ENCODE data around the gene DOCK4.

Gene DOCK4

DNA sequence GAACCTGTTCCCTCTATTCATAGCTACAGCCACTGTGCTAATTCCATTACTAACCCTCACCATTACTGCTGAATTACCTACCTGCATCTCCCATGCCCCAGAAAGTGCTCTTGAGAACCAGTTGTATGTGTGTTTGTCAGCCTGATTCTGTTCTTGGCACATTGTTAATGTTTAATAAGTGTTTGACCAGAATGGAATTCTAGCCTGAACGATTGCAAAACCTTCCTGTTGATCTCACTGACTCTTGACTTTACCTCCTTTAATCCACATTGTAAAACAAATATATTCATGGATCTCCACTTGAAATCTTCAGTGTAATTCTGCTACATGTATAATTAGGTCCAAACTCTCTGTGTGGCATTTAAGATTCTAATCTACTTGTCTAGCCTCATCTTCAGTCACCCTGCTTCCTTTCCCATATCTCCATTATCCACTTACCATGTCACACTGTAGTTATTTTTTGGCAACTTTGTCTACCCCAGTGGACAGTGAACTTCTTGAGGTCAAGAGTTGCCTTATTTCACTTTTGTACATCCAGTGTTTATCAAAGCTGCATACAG is 5.2 kb upstream of the DOCK4 start:
- no peaks in the 10 kb centered on the region for H3K9me3 Mint-ChIP-seq
- H3K27me3 Mint-ChIP-seq, result no peaks in the 10 kb centered on the region
- peaks cover 20 to 46% of the 10 kb centered on the region in 2 donors for H3K4me1 Mint-ChIP-seq (ENCODE audit: low read depth in 2 of 2)
- ATAC-seq (replicated peaks) (no peak), DNase-seq (no peak)
- no peak overlapping the region for H3K27ac Mint-ChIP-seq
- no peak overlapping the region for H3K4me3 Mint-ChIP-seq
- peaks cover 9% of the 10 kb centered on the region for H3K36me3 Mint-ChIP-seq (ENCODE audit: insufficient read depth)

DNA sequence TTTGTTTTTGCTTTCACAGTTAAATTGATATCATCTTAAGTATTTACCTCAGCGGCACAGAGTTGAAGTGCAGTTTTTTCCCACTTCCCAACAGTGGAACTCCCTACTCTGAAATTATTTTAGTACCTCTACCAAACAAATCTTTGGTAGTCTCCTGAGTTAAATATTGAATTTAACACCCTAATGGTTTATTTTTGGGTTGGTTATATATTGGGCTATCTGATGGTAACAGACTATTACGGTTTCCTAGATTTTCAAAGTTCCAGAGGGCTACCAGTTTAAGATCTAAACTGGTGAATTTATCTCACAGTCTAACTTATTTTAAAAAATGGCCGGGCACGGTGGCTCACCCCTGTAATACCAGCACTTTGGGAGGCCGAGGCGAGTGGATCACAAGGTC is 1.6 kb upstream of the DOCK4 start:
- peaks cover 30 to 54% of the 10 kb centered on the region in 2 donors for H3K4me1 Mint-ChIP-seq (ENCODE audit: low read depth in 2 of 2)
- H3K4me3 Mint-ChIP-seq, result peak overlapping the region; percentile 99 to 100
- H3K9me3 Mint-ChIP-seq, result no peaks in the 10 kb centered on the region
- ATAC-seq (replicated peaks) (no peak), DNase-seq (no peak)
- H3K27me3 Mint-ChIP-seq, result peaks cover 16 to 19% of the 10 kb centered on the region in 2 donors
- H3K36me3 Mint-ChIP-seq (ENCODE audit: insufficient read depth), result peaks cover 11% of the 10 kb centered on the region
- H3K27ac Mint-ChIP-seq, result peak overlapping the region in 1 of 2 donors; percentile 97

DNA sequence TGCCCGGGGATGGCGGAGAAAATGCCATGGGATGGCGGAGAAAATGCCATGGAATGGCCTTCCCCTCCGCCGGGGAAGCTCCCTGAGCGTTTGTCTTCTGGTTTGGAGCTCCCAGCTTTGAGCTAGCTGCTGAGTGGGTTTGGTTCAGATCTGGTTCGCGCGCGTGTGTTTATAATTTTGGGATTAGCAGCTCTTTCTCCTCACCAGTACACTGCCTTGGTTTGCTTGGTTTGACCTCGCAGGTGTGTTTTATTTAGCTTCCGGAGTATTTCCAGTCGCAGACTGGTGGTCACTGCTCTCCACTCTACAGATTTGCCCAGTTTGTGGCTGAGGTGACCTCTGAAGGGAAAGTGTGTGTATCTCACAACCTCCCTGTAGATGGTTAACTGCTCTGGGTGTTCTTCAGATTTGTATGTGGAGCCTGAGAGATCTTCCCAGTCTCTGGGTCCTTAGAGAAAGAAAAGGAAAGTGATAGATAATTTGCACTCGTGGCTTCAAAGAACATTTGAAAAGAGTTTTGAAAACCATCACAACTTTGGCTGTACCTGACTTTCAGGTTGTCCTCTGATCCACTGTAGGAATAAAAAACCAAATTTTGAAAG is 893 bp upstream of the DOCK4 start:
- peaks cover 27 to 49% of the 10 kb centered on the region in 2 donors for H3K4me1 Mint-ChIP-seq (ENCODE audit: low read depth in 2 of 2)
- no peak for DNase-seq
- peaks cover 23% of the 10 kb centered on the region in 2 donors for H3K27me3 Mint-ChIP-seq
- no peaks in the 10 kb centered on the region for H3K9me3 Mint-ChIP-seq
- peaks cover 11% of the 10 kb centered on the region for H3K36me3 Mint-ChIP-seq (ENCODE audit: insufficient read depth)
- no peak for ATAC-seq (replicated peaks)
- peak overlapping the region; percentile 97 to 98 for H3K27ac Mint-ChIP-seq
- H3K4me3 Mint-ChIP-seq, result peak overlapping the region; percentile 99 to 100

DNA sequence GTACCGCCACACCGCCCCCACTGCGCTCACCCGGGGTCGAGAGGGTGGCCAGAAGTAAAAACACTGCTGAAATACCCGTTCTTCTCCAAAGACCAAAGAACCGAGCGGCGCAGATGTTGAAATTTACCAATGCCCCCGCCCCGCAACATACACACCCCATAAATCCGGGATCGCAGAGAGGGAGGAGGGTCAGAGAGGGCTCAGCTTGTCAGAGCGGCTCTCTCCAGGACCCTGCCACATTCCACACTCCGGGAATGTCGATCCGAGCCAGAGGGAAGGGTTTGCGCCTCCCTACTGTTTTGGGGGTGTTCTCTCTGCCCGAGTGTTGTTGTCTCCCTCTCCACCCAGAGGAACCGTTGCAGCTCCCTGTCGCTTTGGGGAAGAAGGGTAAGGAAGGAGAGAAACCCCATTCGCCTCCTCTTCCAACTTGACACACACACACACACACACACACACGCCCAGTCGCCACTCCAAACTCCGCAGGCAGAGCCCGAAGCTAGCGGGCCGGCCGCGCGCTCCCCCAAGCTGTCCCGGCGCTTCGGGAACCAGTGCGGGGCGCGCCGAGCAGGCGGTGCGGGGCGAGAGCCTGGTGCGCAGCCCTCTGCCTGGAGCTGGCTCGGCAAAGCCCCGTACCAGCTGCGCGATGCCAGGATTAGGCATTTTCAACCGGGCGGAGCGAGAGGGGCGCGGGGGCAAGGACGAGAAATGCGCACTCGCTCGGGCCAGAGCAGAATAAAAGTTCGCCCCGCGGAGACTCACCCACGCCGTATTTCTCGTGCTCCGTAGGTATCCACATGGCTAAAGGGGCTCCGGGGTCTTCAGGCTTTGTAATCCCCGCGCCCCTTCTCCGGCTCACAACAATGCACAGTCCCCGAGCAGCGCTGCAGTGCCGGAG is 609 bp downstream of the DOCK4 start:
- H3K4me1 Mint-ChIP-seq (ENCODE audit: low read depth in 2 of 2), result peaks cover 20 to 41% of the 10 kb centered on the region in 2 donors
- peaks cover 11% of the 10 kb centered on the region for H3K36me3 Mint-ChIP-seq (ENCODE audit: insufficient read depth)
- peak; percentile 12 for ATAC-seq (replicated peaks)
- H3K9me3 Mint-ChIP-seq, result no peaks in the 10 kb centered on the region
- H3K27ac Mint-ChIP-seq, result peak overlapping the region; percentile 97 to 98
- peak overlapping the region; percentile 99 to 100 for H3K4me3 Mint-ChIP-seq
- peaks cover 37 to 38% of the 10 kb centered on the region in 2 donors for H3K27me3 Mint-ChIP-seq
- DNase-seq, result peak; percentile 26 to 40 (median 27)

DNA sequence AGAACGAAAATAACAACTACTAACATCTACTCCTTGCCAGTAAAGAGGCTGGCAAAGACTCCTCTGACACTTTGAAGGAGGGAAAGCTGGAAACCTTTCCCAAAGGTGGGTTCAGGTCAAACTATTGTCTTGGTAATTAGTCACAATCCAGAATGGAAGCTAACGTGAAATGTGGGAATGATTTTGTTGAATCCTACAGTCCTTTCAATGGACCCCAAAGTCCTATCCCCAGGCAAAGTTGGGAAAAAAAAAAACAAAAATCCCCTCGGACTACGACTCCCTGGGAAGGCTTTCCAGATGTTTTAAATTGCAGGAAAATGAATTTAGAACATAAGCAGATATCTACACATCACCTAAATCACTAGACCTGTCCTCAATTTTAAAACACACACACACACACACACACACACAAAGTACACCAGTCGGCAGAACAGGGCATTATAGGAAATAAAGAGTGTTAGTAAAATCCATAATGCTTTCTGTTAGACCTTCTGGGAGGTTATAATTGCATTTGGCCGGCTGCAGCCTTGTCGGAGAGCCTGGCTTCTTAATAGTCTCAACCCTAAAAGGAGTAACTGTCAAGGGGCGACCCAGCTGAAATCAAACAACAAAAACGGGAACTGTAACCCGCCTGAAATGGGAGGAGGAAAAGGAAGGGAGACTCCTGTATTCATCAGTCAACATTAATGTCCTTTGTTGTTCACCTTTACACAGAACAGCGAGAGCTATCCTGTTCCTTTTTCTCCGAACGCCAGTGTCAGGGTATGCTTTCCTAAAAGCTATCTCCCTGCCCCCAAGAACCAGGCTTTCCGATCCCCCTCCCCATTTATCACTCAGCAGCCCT is 1.5 kb downstream of the DOCK4 start:
- peak overlapping the region; percentile 99 to 100 for H3K4me3 Mint-ChIP-seq
- peak overlapping the region in 1 of 2 donors; percentile 31 for H3K27ac Mint-ChIP-seq
- H3K4me1 Mint-ChIP-seq (ENCODE audit: low read depth in 2 of 2), result peaks cover 20 to 41% of the 10 kb centered on the region in 2 donors
- peaks cover 11% of the 10 kb centered on the region for H3K36me3 Mint-ChIP-seq (ENCODE audit: insufficient read depth)
- H3K9me3 Mint-ChIP-seq, result no peaks in the 10 kb centered on the region
- DNase-seq (peak in 1 of 3 experiments; percentile 17), ATAC-seq (replicated peaks) (no peak)
- peaks cover 44 to 47% of the 10 kb centered on the region in 2 donors for H3K27me3 Mint-ChIP-seq

DNA sequence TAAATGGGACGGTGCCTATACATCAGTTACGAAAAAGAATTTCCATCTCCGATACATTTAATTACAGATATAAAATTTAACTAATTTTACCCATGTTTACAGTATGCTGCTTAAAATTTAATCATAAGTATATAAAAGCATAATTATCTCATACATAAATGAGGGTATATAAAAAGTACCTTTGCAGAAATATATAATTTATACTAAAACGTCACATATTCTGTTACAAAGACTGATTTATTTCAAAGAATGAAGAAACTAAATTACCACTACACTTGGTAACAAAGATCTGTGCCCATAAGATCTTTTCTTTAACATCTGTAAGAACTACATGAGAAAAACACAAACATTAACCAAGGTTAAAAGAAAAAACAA is 2.8 kb downstream of the DOCK4 start:
- Mint-ChIP-seq H3K27ac (no peak overlapping the region), H3K9me3 (no peaks in the 10 kb centered on the region)

DNA sequence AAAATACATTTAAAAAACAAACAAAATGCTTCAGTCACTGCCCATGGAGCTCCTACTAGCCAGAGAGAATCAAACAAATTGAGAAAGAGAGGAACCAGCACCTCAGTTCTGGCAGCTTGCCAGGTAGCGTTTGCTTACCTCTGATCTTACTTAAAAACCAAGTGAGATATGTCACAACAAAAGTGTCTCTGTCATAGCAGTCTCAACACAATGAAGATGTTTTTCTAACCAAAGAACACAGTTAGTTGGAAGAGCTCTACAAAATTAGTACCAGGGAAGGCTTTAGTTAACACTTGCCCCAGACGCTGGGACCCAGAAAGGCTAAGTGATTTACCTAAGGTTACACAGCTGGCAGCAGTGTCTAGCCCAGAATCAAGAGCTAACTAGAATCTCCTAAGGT is 3.4 kb downstream of the DOCK4 start:
- DNase-seq (no peak), ATAC-seq (replicated peaks) (no peak)
- H3K4me3 Mint-ChIP-seq, result no peak overlapping the region
- peaks cover 20 to 34% of the 10 kb centered on the region in 2 donors for H3K4me1 Mint-ChIP-seq (ENCODE audit: low read depth in 2 of 2)
- no peaks in the 10 kb centered on the region for H3K9me3 Mint-ChIP-seq
- peaks cover 61 to 62% of the 10 kb centered on the region in 2 donors for H3K27me3 Mint-ChIP-seq
- no peak overlapping the region for H3K27ac Mint-ChIP-seq
- peaks cover 9% of the 10 kb centered on the region for H3K36me3 Mint-ChIP-seq (ENCODE audit: insufficient read depth)

More for the DNA sequence above, 2.8 kb downstream of the DOCK4 start:
- no peak for ATAC-seq (replicated peaks)
- H3K4me3 Mint-ChIP-seq, result no peak overlapping the region
- peaks cover 20 to 36% of the 10 kb centered on the region in 2 donors for H3K4me1 Mint-ChIP-seq (ENCODE audit: low read depth in 2 of 2)
- DNase-seq, result no peak
- H3K27me3 Mint-ChIP-seq, result peaks cover 56% of the 10 kb centered on the region in 2 donors
- peaks cover 9% of the 10 kb centered on the region for H3K36me3 Mint-ChIP-seq (ENCODE audit: insufficient read depth)

DNA sequence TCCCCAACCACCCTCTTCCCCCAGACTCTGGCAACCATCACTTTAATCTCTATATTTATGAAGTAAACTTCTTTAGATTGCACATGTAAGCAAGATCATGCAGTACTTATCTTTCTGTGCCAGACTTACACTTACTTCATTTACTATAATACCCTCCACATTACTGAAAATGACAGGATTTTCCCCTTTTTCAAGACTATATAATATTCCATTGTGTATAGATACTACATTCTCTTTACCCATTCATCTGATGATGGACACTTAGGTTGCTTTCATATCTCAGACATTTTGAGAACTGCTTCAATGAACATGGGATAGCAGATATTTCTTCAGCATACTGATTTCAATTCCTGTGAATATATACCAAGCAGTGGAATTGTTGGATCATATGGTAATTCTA is 4.4 kb downstream of the DOCK4 start:
- Mint-ChIP-seq H3K4me1 (ENCODE audit: low read depth in 2 of 2) (peaks cover 17 to 24% of the 10 kb centered on the region in 2 donors), H3K27ac (no peak overlapping the region), H3K9me3 (no peaks in the 10 kb centered on the region), H3K36me3 (ENCODE audit: insufficient read depth) (peaks cover 7% of the 10 kb centered on the region), H3K4me3 (no peak overlapping the region), H3K27me3 (peaks cover 71 to 72% of the 10 kb centered on the region in 2 donors)
- ATAC-seq (replicated peaks) (no peak), DNase-seq (no peak)

DNA sequence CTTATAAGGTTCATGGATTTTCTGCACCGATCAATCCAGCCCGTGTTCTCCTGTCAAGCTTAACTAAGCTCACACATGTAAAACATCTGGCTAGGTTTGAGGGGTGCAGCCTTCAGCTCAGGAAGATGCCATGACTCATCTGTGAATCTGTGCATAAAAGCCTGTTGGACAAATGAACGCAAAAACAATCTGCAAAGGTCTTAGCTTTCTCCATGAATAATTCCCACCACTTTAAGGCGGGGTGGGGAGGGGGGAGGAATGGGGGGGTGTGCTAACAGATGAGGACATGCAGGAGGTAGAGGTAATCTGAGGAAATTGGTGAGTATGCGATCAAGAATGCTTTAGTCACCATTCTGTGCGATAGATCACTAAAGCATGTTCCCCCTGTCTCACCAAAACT is 4.8 kb downstream of the DOCK4 start:
- Mint-ChIP-seq H3K4me3 (no peak overlapping the region), H3K36me3 (ENCODE audit: insufficient read depth) (peaks cover 2% of the 10 kb centered on the region), H3K27ac (no peak overlapping the region), H3K9me3 (no peaks in the 10 kb centered on the region), H3K27me3 (peaks cover 75 to 76% of the 10 kb centered on the region in 2 donors), H3K4me1 (ENCODE audit: low read depth in 2 of 2) (peaks cover 13 to 22% of the 10 kb centered on the region in 2 donors)
- DNase-seq, result no peak
- no peak for ATAC-seq (replicated peaks)

DNA sequence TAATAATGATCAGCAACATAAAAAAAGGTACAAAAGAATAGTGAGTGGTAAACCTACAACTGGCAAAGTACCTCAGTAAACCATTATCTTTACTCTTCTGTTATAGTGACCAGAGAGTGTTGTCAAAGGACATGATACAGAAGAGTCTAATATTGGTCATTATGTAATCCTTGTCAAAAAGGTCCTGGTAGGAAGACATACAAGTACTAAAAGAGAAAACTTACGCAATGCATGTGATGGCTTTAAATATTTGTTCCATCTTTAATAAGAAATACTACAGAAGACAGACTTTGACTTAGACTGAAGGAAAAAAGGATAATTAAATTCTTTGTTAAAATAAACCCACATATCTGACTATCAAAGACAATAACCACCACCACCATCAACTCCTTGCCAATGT is 6.5 kb downstream of the DOCK4 start:
- ATAC-seq (replicated peaks), result no peak
- Mint-ChIP-seq H3K9me3 (no peaks in the 10 kb centered on the region), H3K27me3 (peaks cover 86 to 88% of the 10 kb centered on the region in 2 donors), H3K4me1 (ENCODE audit: low read depth in 2 of 2) (peaks cover 7 to 11% of the 10 kb centered on the region in 2 donors), H3K27ac (no peak overlapping the region), H3K4me3 (no peak overlapping the region), H3K36me3 (ENCODE audit: insufficient read depth) (no peaks in the 10 kb centered on the region)
- DNase-seq, result no peak

DNA sequence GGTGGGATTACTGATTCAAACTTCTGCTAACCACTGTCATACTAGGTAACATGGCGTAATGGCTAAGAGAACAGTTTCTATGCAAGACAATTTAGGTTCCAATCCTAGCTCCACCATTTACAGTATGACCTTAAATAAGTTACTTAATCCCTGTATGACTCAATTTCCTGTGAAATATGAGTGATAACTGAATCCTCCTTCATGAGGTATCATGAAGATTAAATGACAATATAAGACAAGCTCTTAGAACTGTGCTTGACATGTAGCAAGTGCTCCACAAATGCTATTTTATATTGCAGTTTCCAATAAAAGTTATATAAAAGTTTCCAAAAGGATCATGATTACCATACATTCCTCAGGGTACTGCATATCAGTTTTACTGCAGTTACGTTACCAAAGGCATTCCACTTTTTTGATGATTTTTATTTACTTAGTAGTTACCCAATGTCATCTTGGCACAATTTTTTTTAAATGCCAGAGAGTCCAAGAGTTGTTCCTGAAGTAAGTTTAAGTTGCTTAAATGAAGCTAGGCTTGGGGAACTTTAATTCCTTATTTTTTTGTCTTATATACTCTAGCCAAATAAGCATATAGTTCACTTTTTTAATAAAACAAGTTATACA is 7.1 kb downstream of the DOCK4 start:
- Mint-ChIP-seq H3K4me3 (no peak overlapping the region), H3K27ac (no peak overlapping the region), H3K9me3 (no peaks in the 10 kb centered on the region), H3K27me3 (peaks cover 83 to 84% of the 10 kb centered on the region in 2 donors), H3K36me3 (ENCODE audit: insufficient read depth) (no peaks in the 10 kb centered on the region), H3K4me1 (ENCODE audit: low read depth in 2 of 2) (peaks cover 3 to 7% of the 10 kb centered on the region in 2 donors)
- DNase-seq (no peak), ATAC-seq (replicated peaks) (no peak)

DNA sequence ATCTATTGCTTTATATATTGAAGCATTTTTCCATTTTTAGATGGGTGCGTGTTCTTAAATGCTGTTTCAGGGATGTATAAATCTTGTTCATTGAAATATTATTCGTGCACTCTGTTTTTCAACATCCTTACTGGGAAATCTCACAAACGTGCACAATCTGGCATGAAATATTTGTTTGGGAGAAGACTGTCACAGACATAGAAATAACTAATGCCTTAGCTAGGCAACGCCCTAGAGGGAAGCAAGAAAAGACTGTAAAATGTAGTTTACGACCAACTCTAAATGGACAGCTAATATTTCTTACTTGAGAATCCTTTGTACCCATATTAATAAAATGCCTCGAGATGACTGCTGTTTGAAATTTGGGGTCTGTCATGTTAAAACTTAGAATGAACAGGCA is 8.9 kb downstream of the DOCK4 start:
- peaks cover 77 to 84% of the 10 kb centered on the region in 2 donors for H3K27me3 Mint-ChIP-seq
- no peak for ATAC-seq (replicated peaks)

More for the DNA sequence above, 8.9 kb downstream of the DOCK4 start:
- Mint-ChIP-seq H3K9me3 (no peaks in the 10 kb centered on the region), H3K4me1 (ENCODE audit: low read depth in 2 of 2) (no peaks in the 10 kb centered on the region), H3K27ac (no peak overlapping the region), H3K36me3 (ENCODE audit: insufficient read depth) (no peaks in the 10 kb centered on the region), H3K4me3 (no peak overlapping the region)
- DNase-seq, result no peak
